Epithelial cell of prostate (primary cell): ENCODE data around the gene CSPG5.

Experiments used
- DNase-seq: peaks from one replicate; pipeline ENCODE4 v3.0.0-alpha.2; 2011; ENCODE audit warnings: low read depth, low spot score
- H3K27ac ChIP-seq: fragments of 450-650 bp; 2 replicates; pipeline ENCODE4 v1.5.1; 2017; ENCODE audit warnings: mild to moderate bottlenecking

Gene CSPG5

DNA sequence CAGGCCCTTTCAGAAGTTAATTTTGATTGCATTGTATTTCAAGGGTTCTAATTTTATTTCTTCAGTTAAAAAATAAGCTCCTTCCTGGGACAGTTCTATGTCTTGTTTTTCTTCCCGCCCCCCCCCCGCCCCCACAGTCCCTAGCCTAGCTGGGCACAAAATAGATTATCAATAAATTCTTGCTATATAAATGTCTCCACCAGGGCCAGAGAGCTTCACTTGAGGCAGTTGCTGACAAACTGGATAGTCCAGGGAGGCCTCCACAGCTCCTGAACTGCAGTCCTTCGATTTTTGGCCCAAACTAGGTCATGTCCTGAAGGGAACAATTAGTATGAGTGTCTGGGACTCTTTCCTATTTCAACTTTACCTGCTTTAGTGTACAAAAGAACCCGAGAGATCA, 9.9 kb upstream of the CSPG5 start:
- no peak for DNase-seq
- H3K27ac ChIP-seq, result no peak overlapping the region

DNA sequence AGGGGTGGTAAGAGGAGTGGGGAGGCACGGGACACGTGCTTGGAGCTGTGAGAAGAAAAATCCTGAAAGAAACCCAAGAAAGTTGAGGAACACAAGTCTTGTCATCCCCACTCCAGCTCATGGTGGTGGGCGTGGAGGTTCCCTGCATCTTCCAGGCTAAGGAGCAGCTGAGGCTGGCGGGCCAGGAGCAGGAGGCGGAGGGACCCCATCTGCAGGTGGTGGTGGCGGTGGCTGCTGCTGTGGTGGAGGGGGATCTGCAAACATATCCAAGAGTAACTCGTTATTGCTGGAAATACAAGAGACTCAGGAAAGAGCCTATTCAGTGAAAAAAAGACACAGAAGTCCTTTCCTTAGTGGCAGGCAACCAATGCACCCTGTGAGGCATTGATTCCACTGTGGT, 9.4 kb upstream of the CSPG5 start:
- DNase-seq, result no peak
- no peak overlapping the region for H3K27ac ChIP-seq

DNA sequence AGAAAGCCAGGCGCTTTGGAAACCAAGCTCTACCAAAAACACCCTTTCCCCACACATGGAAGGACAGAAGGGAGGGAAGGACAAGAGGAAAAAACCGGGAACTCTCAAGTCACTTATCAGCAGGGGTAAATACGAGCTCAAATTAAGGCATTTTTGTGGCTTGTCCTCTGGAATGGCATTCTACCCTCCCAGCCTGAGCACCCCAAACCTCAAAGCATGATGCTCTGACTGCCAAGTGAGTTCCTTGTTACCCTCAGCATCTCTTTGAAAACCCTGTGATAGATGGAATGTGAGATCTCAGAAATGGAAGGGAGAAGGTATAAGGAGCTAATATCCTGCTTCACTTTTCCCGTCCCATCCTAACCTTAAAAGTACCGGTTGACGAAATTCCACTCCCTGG, 8.1 kb upstream of the CSPG5 start:
- H3K27ac ChIP-seq, result no peak overlapping the region
- DNase-seq, result no peak

DNA sequence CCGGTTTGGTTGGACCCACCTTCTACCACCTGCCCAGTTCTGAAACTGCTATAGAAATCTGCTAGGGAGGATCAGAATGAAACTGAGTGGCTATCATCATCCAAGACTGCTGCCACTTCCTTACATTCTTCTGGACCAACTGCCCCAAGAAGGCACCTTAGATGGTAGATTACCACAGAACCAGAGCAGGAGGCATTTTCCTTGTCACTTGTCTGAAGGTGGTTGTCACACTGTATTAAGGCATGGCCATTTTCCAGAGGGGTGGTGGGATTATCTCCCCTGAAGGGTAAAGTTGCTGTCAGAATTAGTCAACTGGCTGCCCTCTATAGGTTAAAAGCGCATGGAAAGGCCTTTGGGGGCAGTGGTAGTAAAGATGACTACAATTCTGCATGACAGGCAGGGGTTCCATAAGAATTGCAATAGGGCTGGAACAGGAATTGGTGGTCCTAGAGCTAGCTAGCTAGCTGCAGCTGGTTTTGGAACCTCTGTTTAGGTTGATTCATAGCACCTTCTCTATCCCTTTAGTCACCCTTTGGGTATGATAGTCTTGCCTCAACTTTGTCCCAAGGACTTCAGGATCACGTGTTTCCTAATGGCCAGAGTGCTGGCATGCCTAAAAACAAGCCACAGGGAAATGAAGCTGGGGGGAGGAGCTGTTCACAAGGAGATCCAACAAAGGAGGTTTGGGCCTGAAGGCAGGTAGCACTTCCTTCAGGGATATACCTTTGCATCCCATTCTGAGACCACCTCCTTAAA, 4.8 kb upstream of the CSPG5 start:
- no peak overlapping the region for H3K27ac ChIP-seq
- no peak for DNase-seq

- no peak for DNase-seq
- H3K27ac ChIP-seq, result no peak overlapping the region
These were observed 3.2 kb upstream of the CSPG5 start for GRCh38 chr3:47581835-47582234.

- no peak overlapping the region for H3K27ac ChIP-seq
- DNase-seq, result no peak
These were observed 2.8 kb upstream of the CSPG5 start for GRCh38 chr3:47581422-47581821.

DNA sequence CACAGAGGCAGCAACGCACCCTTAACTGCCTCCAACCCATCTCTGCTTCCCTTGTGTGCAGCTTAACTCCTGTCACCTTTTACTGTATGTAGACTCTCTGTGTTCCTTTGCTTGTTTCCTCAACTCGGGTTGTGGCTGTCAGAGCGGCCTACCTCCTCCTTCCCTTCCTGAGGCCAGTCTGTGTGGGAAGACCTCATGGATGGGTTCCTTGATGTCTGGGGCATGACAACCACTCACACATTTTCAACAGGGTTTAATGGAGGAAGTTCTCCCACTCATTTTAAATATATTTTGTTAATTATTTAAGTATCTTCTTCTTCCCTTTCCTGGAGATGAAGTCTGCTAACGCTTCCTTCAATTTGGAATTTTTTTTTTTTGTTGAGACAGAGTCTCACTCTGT, 1.8 kb upstream of the CSPG5 start:
- H3K27ac ChIP-seq, result no peak overlapping the region
- DNase-seq, result no peak

DNA sequence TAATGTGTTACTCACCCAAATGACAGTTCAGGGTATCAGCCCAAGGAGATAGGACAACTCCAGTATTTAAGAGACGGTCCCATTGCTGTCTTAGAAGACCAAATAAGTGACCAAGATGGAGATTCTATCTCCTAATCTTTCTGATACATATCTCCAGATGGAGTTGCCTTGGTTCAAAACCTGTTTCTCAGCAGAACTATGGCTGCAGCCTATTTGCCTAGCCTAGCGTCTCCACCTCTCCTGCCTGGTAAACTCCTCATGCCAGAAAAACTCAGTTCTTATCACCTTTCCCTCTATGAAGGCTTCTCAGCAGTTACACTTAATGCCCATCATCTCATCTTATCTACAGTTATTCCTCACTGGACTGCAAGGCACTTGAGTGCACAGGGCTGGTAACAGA, 1.2 kb upstream of the CSPG5 start:
- H3K27ac ChIP-seq, result no peak overlapping the region
- DNase-seq, result no peak

DNA sequence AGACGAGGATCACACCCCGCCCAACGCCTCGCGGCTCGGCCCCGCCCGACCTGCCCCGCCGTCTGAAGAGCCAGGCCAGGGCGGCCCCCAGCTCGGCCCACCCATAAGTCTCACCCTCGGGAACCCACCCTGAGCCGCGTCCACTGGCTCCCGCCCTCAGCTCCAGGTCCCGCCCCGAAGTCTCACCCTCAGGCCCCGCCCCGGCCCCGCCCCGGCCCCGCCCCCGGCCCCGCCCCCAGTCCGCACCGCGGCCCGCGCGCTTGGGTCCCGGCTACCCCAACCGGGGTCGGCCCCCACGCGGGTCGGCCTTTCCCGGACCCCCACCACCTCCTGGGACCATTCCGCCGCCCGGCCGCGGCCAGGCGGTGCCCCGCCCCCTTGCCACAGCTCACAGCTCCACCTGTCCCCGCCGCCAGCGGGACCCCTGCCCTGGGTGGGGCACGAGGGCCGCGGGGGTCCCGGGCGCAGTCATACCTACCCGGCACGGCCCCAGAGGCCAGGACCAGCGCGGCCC, 489 bp downstream of the CSPG5 start:
- DNase-seq, result no peak
- no peak overlapping the region for H3K27ac ChIP-seq

DNA sequence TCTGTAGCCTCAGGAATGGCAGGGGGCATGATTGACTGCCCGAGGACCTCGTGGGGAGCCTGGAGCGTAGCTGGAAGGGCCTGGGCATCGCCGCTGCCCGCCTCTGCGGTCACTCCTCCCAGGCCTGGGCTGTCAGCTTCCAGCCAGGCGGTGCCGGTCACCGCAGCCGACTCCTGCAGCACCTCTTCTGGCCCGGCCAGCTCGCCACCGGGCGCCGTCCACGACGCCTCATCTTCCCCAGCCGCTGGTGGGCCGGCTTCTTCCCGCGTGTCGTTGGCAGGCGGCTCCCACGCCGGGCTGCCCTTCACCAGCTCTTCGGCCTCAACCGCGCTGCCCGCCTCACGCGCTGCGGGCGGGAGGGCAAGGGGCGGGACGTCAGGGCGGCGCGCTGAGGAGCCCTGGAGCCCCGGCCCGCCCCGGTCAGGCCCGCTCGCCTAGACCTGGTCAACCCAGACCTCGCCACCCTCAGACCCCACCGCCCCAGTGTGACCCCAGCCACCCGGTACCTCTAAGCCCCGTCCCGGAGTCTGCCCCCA, 1.0 kb downstream of the CSPG5 start:
- no peak for DNase-seq
- no peak overlapping the region for H3K27ac ChIP-seq

- H3K27ac ChIP-seq, result no peak overlapping the region
- DNase-seq, result no peak
These were observed 5.2 kb downstream of the CSPG5 start for GRCh38 chr3:47573190-47574172.

DNA sequence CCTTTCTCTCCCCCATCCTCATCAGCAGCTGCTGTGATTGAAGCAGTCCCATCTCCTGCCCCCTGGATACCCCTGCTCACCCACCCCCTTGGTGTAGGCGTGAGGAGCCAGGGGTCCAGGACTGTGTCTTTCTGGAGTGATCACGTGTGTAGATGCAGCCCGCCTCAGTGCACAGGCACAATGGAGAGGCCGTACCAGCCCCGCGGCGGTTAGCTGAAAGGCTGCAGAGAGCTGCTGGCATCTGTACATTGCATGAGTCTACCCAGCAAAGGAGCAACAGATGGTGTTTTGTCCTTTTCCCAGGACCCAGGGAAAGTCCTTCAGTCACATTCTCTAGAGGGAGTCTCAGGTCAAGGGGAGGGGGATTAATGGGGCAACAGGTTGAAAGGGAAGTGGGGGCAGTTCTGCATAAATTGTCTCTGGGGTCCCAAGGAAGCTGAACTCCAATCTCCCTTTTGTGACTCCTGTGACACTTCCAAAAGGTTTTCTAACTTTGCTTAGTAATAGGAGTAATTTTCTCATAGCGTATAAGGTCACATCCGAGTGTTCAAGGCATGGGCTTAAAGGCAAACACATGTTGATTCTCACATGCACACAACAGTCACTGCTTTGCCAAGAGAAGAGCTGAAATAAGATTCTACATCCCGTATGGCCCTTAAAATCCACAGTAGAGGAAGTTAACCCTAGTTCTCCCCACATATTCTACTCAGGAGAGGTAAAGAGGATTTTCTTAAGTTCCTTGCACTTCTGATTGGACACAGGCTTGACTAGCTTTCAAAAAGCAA, 7.1 kb downstream of the CSPG5 start:
- DNase-seq, result no peak
- H3K27ac ChIP-seq, result no peak overlapping the region

- no peak for DNase-seq
- H3K27ac ChIP-seq, result no peak overlapping the region
These were observed 9.8 kb downstream of the CSPG5 start for GRCh38 chr3:47568901-47569300.

- DNase-seq, result no peak
- H3K27ac ChIP-seq, result no peak overlapping the region
These were observed 11.5 kb downstream of the CSPG5 start for GRCh38 chr3:47567149-47567548.

- no peak overlapping the region for H3K27ac ChIP-seq
- no peak for DNase-seq
These were observed 12.0 kb downstream of the CSPG5 start for GRCh38 chr3:47566667-47567066.

DNA sequence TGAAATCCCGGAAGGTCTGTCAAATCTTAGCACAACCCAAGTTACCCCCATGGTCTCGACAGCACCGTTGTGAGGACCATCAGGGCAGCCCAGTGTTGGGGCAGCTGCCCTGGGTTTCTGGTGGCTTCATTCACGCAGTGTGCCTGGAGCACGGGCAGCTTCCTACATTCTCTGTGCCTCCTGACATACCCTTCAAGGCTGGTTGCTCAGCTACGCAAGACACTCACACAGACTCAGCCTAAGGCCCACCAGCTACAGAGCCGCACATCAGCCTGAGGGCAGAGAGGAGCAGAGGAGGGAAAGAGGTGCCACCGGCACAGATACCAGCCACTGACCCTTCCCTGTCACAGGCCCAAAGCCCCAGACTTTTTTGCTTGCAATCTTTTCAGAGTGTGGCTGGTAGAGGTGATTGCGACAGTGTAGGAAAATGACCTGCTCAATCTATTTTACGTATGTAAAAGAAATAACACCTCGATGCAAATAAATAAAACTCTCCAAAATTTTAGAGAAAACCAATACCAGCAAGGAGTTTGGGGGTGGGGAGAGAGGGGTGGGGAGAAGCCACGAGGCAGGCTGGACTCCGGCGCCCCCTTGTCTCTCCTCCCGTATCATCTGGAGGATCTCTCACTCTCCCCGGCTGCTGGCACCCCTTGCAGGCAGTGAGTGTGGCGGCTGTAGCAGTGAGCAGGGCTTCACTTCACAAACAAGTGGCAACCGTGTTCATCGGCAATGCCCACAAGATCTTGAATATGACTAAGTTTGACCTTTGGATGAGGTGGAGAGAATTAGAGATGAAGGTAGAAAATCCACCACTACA, 12.7 kb downstream of the CSPG5 start:
- DNase-seq, result no peak
- no peak overlapping the region for H3K27ac ChIP-seq

- H3K27ac ChIP-seq, result no peak overlapping the region
- no peak for DNase-seq
These were observed 22.3 kb downstream of the CSPG5 start for GRCh38 chr3:47556351-47556750.

DNA sequence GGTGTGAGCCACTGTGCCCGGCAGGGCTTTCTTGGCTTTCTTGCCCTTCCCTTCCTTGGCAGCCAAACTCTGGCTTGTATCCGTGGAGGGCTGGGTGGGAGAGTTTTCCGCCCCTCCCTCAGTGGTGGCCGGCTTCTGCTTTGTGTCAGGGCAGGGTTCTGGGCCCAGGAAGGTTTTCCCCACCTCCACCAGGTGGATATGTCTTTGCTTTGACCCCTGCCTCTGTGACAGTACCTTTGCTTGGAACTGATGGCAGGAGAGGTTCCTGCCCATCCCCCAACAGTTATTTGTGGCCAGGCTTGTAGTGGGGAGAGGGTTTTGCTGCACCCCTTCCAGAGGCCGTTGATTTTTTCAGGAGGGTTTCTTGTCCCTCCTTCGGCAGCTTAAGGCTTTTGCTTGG, 24.3 kb downstream of the CSPG5 start:
- no peak for DNase-seq
- no peak overlapping the region for H3K27ac ChIP-seq

DNA sequence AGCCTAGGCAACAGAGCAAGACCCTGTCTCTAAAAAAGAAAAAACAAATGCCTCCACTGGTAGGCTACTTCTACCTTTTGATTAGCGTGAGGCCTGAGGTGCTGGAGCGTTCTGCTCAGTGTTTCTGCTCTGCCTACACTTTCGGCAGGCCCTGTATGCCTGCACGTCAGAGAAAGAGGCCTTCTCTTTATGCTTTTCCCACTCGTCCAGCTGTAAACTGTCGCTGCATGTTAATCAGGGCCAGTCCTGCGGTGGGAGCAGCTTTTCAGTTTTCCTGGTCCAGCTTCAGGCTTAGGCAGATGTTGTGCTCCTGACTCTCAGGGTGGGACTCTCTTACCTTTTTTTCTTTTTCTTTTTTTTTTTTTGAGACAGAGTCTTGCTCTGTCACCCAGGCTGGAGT, 25.3 kb downstream of the CSPG5 start:
- H3K27ac ChIP-seq, result no peak overlapping the region
- no peak for DNase-seq
